Peyer's patch (tissue), 4 donors: ENCODE results near the gene GLI3. TPM values are rescaled to one million over a fixed set of nuclear protein-coding genes. Genes with fewer than 3 reads are reported as not detected.

Source experiments
- DNase-seq, 3 donors: peaks; one replicate each; pipeline ENCODE4 v3.0.0-alpha.2; 2017 to 2019
- H3K27ac ChIP-seq, 4 donors: fragments of 200-600 bp; sonication (generic); one replicate each; pipeline ENCODE4 v1.5.1; 2016 to 2019
- H3K27me3 ChIP-seq, 2 donors: fragments of 200-600 bp; sonication (generic); one replicate each; pipeline ENCODE4 v1.5.1; 2019
- H3K36me3 ChIP-seq, 3 donors: fragments of 200-600 bp; sonication (generic); one replicate each; pipeline ENCODE4 v1.5.1; 2016 to 2019
- H3K4me1 ChIP-seq, 4 donors: fragments of 200-600 bp; sonication (generic); one replicate each; pipeline ENCODE4 v1.5.1; 2016 to 2019
- H3K4me3 ChIP-seq, 4 donors: fragments of 200-600 bp; sonication (generic); 1 replicate in 3 of 4; 2 replicates in 1 of 4; pipeline ENCODE4 v1.5.1; 2016 to 2019; ENCODE audit warnings: mild to moderate bottlenecking in 1 of 4
- H3K9me3 ChIP-seq, 4 donors: fragments of 200-600 bp; sonication (generic); one replicate each; pipeline ENCODE4 v1.5.1; 2016 to 2019; ENCODE audit warnings: mild to moderate bottlenecking in 1 of 4
- CTCF ChIP-seq, 6 experiments: fragments of 450-650 bp in 4 of 6; fragments of 200-600 bp in 2 of 6; sonication (generic) in 1 of 6; IDR thresholded peaks; one replicate each; pipeline ENCODE4 v1.5.1; 2017 to 2019; ENCODE audit warnings: antibody characterized with exemption in 6 of 6, mild to moderate bottlenecking in 3 of 6, moderate library complexity in 1 of 6
- POLR2A ChIP-seq, 2 donors: fragments of 450-650 bp; IDR thresholded peaks; one replicate each; pipeline ENCODE4 v1.5.1; 2017; ENCODE audit warnings: antibody characterized with exemption in 2 of 2, mild to moderate bottlenecking in 2 of 2, moderate library complexity in 2 of 2
- small RNA-seq, 2 donors: library from RNA; depleted of rRNA; stranded (forward); fragments of <200 nt; gene quantifications; one replicate each; pipeline ENCODE3, GENCODE V24; 2016
- total RNA-seq, 4 donors: library from RNA; depleted of rRNA; stranded (reverse); fragments of >200 nt; gene quantifications; one replicate each; pipeline ENCODE4 v1.1.0, GENCODE V29; 2016

GLI3 gene
- total RNA-seq, 4 donors from 2014 or later: 0.53 to 30.5 (median 3.1) TPM

GRCh38 chr7:41915871-41916270 is 321.1 kb downstream of the GLI3 start:
- Histone ChIP-seq H3K27me3 (no peaks in the 10 kb centered on the region), H3K4me3 (no peak overlapping the region), H3K27ac (no peak overlapping the region), H3K36me3 (no peaks in the 10 kb centered on the region), H3K4me1 (no peaks in the 10 kb centered on the region), H3K9me3 (no peaks in the 10 kb centered on the region)
- TF ChIP-seq CTCF (IDR thresholded peaks at IDR 0.05): no peak
- no peak for TF ChIP-seq POLR2A (IDR thresholded peaks at IDR 0.05)
- DNase-seq: no peak

- Histone ChIP-seq H3K27ac (no peak overlapping the region), H3K36me3 (no peaks in the 10 kb centered on the region), H3K27me3 (no peaks in the 10 kb centered on the region), H3K4me3 (no peak overlapping the region), H3K9me3 (no peaks in the 10 kb centered on the region), H3K4me1 (no peaks in the 10 kb centered on the region)
- TF ChIP-seq POLR2A (IDR thresholded peaks at IDR 0.05): no peak
- no peak for TF ChIP-seq CTCF (IDR thresholded peaks at IDR 0.05)
- DNase-seq: no peak
Measured at GRCh38 chr7:41912851-41913567, 324.0 kb downstream of the GLI3 start.

- no peak overlapping the region for H3K4me3 ChIP-seq
- no peaks in the 10 kb centered on the region for H3K27me3 ChIP-seq
- H3K9me3 ChIP-seq: no peaks in the 10 kb centered on the region
- no peaks in the 10 kb centered on the region for H3K36me3 ChIP-seq
- TF ChIP-seq POLR2A (IDR thresholded peaks at IDR 0.05) (no peak), CTCF (IDR thresholded peaks at IDR 0.05) (no peak)
- no peak overlapping the region for H3K27ac ChIP-seq
- DNase-seq: no peak
- H3K4me1 ChIP-seq: no peaks in the 10 kb centered on the region
Measured at GRCh38 chr7:41912426-41912825, 324.6 kb downstream of the GLI3 start.

GRCh38 chr7:41911792-41912191 is 325.2 kb downstream of the GLI3 start:
- H3K4me3 ChIP-seq: no peak overlapping the region
- TF ChIP-seq CTCF (IDR thresholded peaks at IDR 0.05) (no peak), POLR2A (IDR thresholded peaks at IDR 0.05) (no peak)

More at GRCh38 chr7:41911792-41912191, 325.2 kb downstream of the GLI3 start:
- H3K4me1 ChIP-seq: no peaks in the 10 kb centered on the region
- H3K36me3 ChIP-seq: no peaks in the 10 kb centered on the region
- no peak for DNase-seq
- H3K27me3 ChIP-seq: no peaks in the 10 kb centered on the region
- H3K27ac ChIP-seq: no peak overlapping the region
- H3K9me3 ChIP-seq: no peaks in the 10 kb centered on the region

Small RNA genes lying within 50 kb of the gene (small RNA-seq; reads per million reads assigned to genes)
- 0 reads per million in 2 donors for gene HMGN2P30
